ENCODE data around the gene PLXNA4.

PLXNA4 gene

GRCh38 chr7:132121987-132122386 lies 454.3 kb downstream of the PLXNA4 start:
- Histone ChIP-seq H3K4me2 (ENCODE audit: low read length) (no peak overlapping the region), H3K9me3 (ENCODE audit: insufficient read depth, low read depth, low read length) (no peaks in the 10 kb centered on the region), H3K23ac (ENCODE audit: low read length) (no peak overlapping the region), H2BK120ac (ENCODE audit: insufficient read depth, low read length, poor library complexity) (no peak overlapping the region), H4K91ac (ENCODE audit: low read depth, low read length) (no peak overlapping the region), H3K9ac (ENCODE audit: low read length) (no peak overlapping the region), H3K36me3 (ENCODE audit: control insufficient read depth in 1 of 2, insufficient read depth in 2 of 2, low read length in 2 of 2) (no peaks in the 10 kb centered on the region), H2AK5ac (ENCODE audit: low read length) (no peak overlapping the region), H3K14ac (ENCODE audit: low read length) (no peak overlapping the region), H4K12ac (ENCODE audit: low read depth, low read length) (no peak overlapping the region), H3K18ac (ENCODE audit: low read length) (no peak overlapping the region), H2BK5ac (ENCODE audit: low read depth, low read length, poor library complexity) (no peak overlapping the region), H3K27ac (ENCODE audit: low read depth, low read length) (no peak overlapping the region), H3K4ac (ENCODE audit: low read depth, low read length) (no peak overlapping the region), H2AFZ (ENCODE audit: insufficient read depth, low read length, poor library complexity) (no peak overlapping the region), H4K8ac (ENCODE audit: low read depth, low read length) (no peak overlapping the region), H3K4me3 (ENCODE audit: low read depth, low read length) (no peak overlapping the region), H3K27me3 (ENCODE audit: insufficient read depth, low read length) (no peaks in the 10 kb centered on the region), H2BK12ac (ENCODE audit: low read length) (no peak overlapping the region), H3K79me2 (ENCODE audit: control insufficient read depth, insufficient read depth, low read length, poor library complexity) (no peaks in the 10 kb centered on the region), H3K4me1 (ENCODE audit: control insufficient read depth in 1 of 2, insufficient read depth in 2 of 2, low read length in 2 of 2) (no peaks in the 10 kb centered on the region), H3K79me1 (ENCODE audit: low read length) (no peaks in the 10 kb centered on the region)
- DNase-seq, result no peak
- WGBS (ENCODE audit: extremely low coverage, insufficient coverage, insufficient read length), result no CpG with 5 or more reads among the region's 6 CpGs

- Histone ChIP-seq H3K27ac (ENCODE audit: low read depth, low read length) (no peak overlapping the region), H3K9ac (ENCODE audit: low read length) (no peak overlapping the region), H3K36me3 (ENCODE audit: control insufficient read depth in 1 of 2, insufficient read depth in 2 of 2, low read length in 2 of 2) (no peaks in the 10 kb centered on the region), H2AFZ (ENCODE audit: insufficient read depth, low read length, poor library complexity) (no peak overlapping the region), H2BK120ac (ENCODE audit: insufficient read depth, low read length, poor library complexity) (no peak overlapping the region), H3K23ac (ENCODE audit: low read length) (no peak overlapping the region), H4K91ac (ENCODE audit: low read depth, low read length) (no peak overlapping the region), H2AK5ac (ENCODE audit: low read length) (no peak overlapping the region), H3K18ac (ENCODE audit: low read length) (no peak overlapping the region), H3K9me3 (ENCODE audit: insufficient read depth, low read depth, low read length) (no peaks in the 10 kb centered on the region), H4K8ac (ENCODE audit: low read depth, low read length) (no peak overlapping the region), H4K12ac (ENCODE audit: low read depth, low read length) (no peak overlapping the region), H3K4me1 (ENCODE audit: control insufficient read depth in 1 of 2, insufficient read depth in 2 of 2, low read length in 2 of 2) (peaks cover 0 to 9% of the 10 kb centered on the region in 2 experiments), H3K4me2 (ENCODE audit: low read length) (no peak overlapping the region), H3K79me1 (ENCODE audit: low read length) (no peaks in the 10 kb centered on the region), H3K14ac (ENCODE audit: low read length) (no peak overlapping the region), H3K4me3 (ENCODE audit: low read depth, low read length) (no peak overlapping the region), H2BK5ac (ENCODE audit: low read depth, low read length, poor library complexity) (no peak overlapping the region), H3K27me3 (ENCODE audit: insufficient read depth, low read length) (no peaks in the 10 kb centered on the region), H3K4ac (ENCODE audit: low read depth, low read length) (no peak overlapping the region), H2BK12ac (ENCODE audit: low read length) (no peak overlapping the region), H3K79me2 (ENCODE audit: control insufficient read depth, insufficient read depth, low read length, poor library complexity) (no peaks in the 10 kb centered on the region)
- WGBS (ENCODE audit: extremely low coverage, insufficient coverage, insufficient read length), result no CpG with 5 or more reads among the region's 1 CpG
- no peak for DNase-seq
Measured at GRCh38 chr7:132118641-132119040, 457.6 kb downstream of the PLXNA4 start.

- Histone ChIP-seq H3K18ac (ENCODE audit: low read length) (no peak overlapping the region), H3K27me3 (ENCODE audit: insufficient read depth, low read length) (no peaks in the 10 kb centered on the region), H3K4me1 (ENCODE audit: control insufficient read depth in 1 of 2, insufficient read depth in 2 of 2, low read length in 2 of 2) (peaks cover 0 to 9% of the 10 kb centered on the region in 2 experiments), H3K9ac (ENCODE audit: low read length) (no peak overlapping the region), H3K23ac (ENCODE audit: low read length) (no peak overlapping the region), H3K27ac (ENCODE audit: low read depth, low read length) (no peak overlapping the region), H4K91ac (ENCODE audit: low read depth, low read length) (no peak overlapping the region), H4K8ac (ENCODE audit: low read depth, low read length) (no peak overlapping the region), H3K36me3 (ENCODE audit: control insufficient read depth in 1 of 2, insufficient read depth in 2 of 2, low read length in 2 of 2) (no peaks in the 10 kb centered on the region), H2AFZ (ENCODE audit: insufficient read depth, low read length, poor library complexity) (no peak overlapping the region), H2BK12ac (ENCODE audit: low read length) (no peak overlapping the region), H3K4me2 (ENCODE audit: low read length) (no peak overlapping the region), H3K79me2 (ENCODE audit: control insufficient read depth, insufficient read depth, low read length, poor library complexity) (no peaks in the 10 kb centered on the region), H2BK120ac (ENCODE audit: insufficient read depth, low read length, poor library complexity) (no peak overlapping the region), H4K12ac (ENCODE audit: low read depth, low read length) (no peak overlapping the region), H2BK5ac (ENCODE audit: low read depth, low read length, poor library complexity) (no peak overlapping the region), H3K9me3 (ENCODE audit: insufficient read depth, low read depth, low read length) (no peaks in the 10 kb centered on the region), H3K14ac (ENCODE audit: low read length) (no peak overlapping the region), H2AK5ac (ENCODE audit: low read length) (no peak overlapping the region), H3K79me1 (ENCODE audit: low read length) (no peaks in the 10 kb centered on the region), H3K4me3 (ENCODE audit: low read depth, low read length) (no peak overlapping the region), H3K4ac (ENCODE audit: low read depth, low read length) (no peak overlapping the region)
- no CpG with 5 or more reads among the region's 6 CpGs for WGBS (ENCODE audit: extremely low coverage, insufficient coverage, insufficient read length)
- DNase-seq, result no peak
Measured at GRCh38 chr7:132117636-132118035, 458.6 kb downstream of the PLXNA4 start.

- no peak overlapping the region for H4K91ac ChIP-seq (ENCODE audit: low read depth, low read length)
- peak; percentile 60 to 63 for DNase-seq
- no peak overlapping the region for H2BK5ac ChIP-seq (ENCODE audit: low read depth, low read length, poor library complexity)
- H2AK5ac ChIP-seq (ENCODE audit: low read length), result no peak overlapping the region
- H3K9ac ChIP-seq (ENCODE audit: low read length), result no peak overlapping the region
- WGBS (ENCODE audit: extremely low coverage, insufficient coverage, insufficient read length), result no CpG with 5 or more reads among the region's 3 CpGs
- H2BK120ac ChIP-seq (ENCODE audit: insufficient read depth, low read length, poor library complexity), result no peak overlapping the region
- no peak overlapping the region for H3K23ac ChIP-seq (ENCODE audit: low read length)
- H3K18ac ChIP-seq (ENCODE audit: low read length), result no peak overlapping the region
- H3K9me3 ChIP-seq (ENCODE audit: insufficient read depth, low read depth, low read length), result no peaks in the 10 kb centered on the region
- H3K4ac ChIP-seq (ENCODE audit: low read depth, low read length), result no peak overlapping the region
- no peaks in the 10 kb centered on the region for H3K79me1 ChIP-seq (ENCODE audit: low read length)
- no peak overlapping the region for H3K27ac ChIP-seq (ENCODE audit: low read depth, low read length)
- no peaks in the 10 kb centered on the region for H3K27me3 ChIP-seq (ENCODE audit: insufficient read depth, low read length)
- no peak overlapping the region for H2AFZ ChIP-seq (ENCODE audit: insufficient read depth, low read length, poor library complexity)
- H2BK12ac ChIP-seq (ENCODE audit: low read length), result no peak overlapping the region
- H4K12ac ChIP-seq (ENCODE audit: low read depth, low read length), result no peak overlapping the region
- H3K4me2 ChIP-seq (ENCODE audit: low read length), result no peak overlapping the region
- H3K4me1 ChIP-seq (ENCODE audit: control insufficient read depth in 1 of 2, insufficient read depth in 2 of 2, low read length in 2 of 2), result peaks cover 0 to 9% of the 10 kb centered on the region in 2 experiments
- no peak overlapping the region for H3K14ac ChIP-seq (ENCODE audit: low read length)
- H3K4me3 ChIP-seq (ENCODE audit: low read depth, low read length), result no peak overlapping the region
- H3K36me3 ChIP-seq (ENCODE audit: control insufficient read depth in 1 of 2, insufficient read depth in 2 of 2, low read length in 2 of 2), result no peaks in the 10 kb centered on the region
- no peaks in the 10 kb centered on the region for H3K79me2 ChIP-seq (ENCODE audit: control insufficient read depth, insufficient read depth, low read length, poor library complexity)
- no peak overlapping the region for H4K8ac ChIP-seq (ENCODE audit: low read depth, low read length)
Measured at GRCh38 chr7:132117181-132117580, 459.1 kb downstream of the PLXNA4 start.

Measured in trophoblast cell (in vitro differentiated cells and primary cell).